Measurements from ENCODE around the gene ATG9A. TPM values are rescaled to one million over a fixed set of nuclear protein-coding genes. Genes with fewer than 3 reads are reported as not detected.
A peak's percentile ranks its signal among the peaks of the same experiment; 100 is the strongest.

The ATG9A gene
- total and polyA plus RNA-seq, 9 of the 15 experiments (the other 6 are each of a cell fraction or from before 2014, with no cell fraction given): 0.25 to 65.6 (median 23.4) TPM

DNA sequence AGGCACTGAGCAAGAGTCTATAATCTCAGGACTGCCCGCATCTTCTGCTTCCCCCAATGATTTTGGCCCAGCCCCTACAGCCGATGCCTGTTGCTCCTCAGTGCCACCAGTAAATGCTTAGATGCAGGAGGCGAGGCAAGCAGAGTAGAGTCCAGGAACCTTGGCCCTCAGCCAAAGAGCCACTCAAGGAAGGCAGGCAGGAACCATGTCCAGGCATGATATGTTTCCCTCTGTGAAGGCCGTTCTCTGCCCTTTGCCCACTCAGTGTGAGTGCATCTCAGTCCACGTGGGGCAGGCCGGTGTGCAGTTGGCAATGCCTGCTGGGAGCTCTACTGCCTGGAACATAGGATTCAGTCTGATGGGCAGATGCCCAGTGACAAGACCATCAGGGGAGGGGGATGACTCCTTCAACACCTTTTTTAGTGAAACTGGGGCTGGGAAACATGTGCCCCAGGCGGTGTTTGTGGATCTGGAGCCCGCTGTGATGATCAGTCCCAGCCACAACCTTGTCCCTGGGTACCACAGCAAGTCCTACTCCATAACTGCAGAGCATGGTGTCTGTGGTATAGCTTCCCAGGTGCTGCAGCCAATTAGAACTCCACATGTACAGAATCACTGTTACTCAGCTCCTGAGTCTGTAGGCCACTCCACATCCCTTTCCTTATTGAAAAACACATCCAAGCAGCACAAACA, 40.1 kb upstream of the ATG9A start:
- Histone ChIP-seq H3K4me3 (no peak overlapping the region), H3K4me2 (ENCODE audit: insufficient read depth, low read length) (no peak overlapping the region), H3K4me1 (replicated peaks in 1 of 2; ENCODE audit: control insufficient read depth in 2 of 2, insufficient read depth in 2 of 2, low read length in 2 of 2) (peaks cover 4 to 10% of the 10 kb centered on the region in 2 experiments; a peak in 3 of 5 replicates), H3K9ac (ENCODE audit: insufficient read depth in 1 of 2, low read depth in 2 of 2, low read length in 2 of 2) (no peak overlapping the region; a peak in 1 of 4 replicates), H3K9me3 (replicated peaks; ENCODE audit: control insufficient read depth, insufficient read depth, low read depth, low read length) (no peaks in the 10 kb centered on the region), H2AFZ (ENCODE audit: low read depth, low read length) (peak overlapping the region; percentile 19; the same call in 1 of the 2 replicates), H3K36me3 (ENCODE audit: control insufficient read depth, insufficient read depth, low read length) (no peaks in the 10 kb centered on the region), H4K20me1 (replicated peaks; ENCODE audit: control insufficient read depth, insufficient read depth, low read length) (no peaks in the 10 kb centered on the region), H3K27ac (ENCODE audit: extremely low read depth, low read depth, low read length) (no peak overlapping the region), H3K79me2 (ENCODE audit: control insufficient read depth, insufficient read depth, low read length) (no peaks in the 10 kb centered on the region), H3K9me1 (ENCODE audit: control insufficient read depth, insufficient read depth, low read length) (no peaks in the 10 kb centered on the region), H3K27me3 (ENCODE audit: control insufficient read depth in 2 of 2, insufficient read depth in 2 of 2, low read length in 2 of 2) (no peaks in the 10 kb centered on the region)
- BruUV-seq (replicated peaks): no TSS peak
- no peak for FAIRE-seq
- WGBS (ENCODE audit: insufficient coverage, low coverage, missing lambda C conversion rate): 13% methylated on average over 8 of the region's 8 CpGs
- ATAC-seq: 0 out of 3 replicates have a peak, but pooled peaks have one; percentile 19
- intact Hi-C loops (cut with micrococcal nuclease): no loop called here
- CTCF ChIA-PET (ENCODE audit: low intra/inter-chr PET ratio): no interaction called here
- no peak for DNase-seq (ENCODE audit: extremely low read depth in 1 of 4, low spot score in 3 of 4)
- TF ChIP-seq NFIC (IDR thresholded peaks at IDR 0.05): peak; percentile 81
- TF ChIP-seq CHAMP1 (IDR thresholded peaks at IDR 0.05): no peak
- in situ Hi-C loops (cut with MboI): no loop called here
- POLR2A ChIA-PET: interaction anchor here (2.1 kb wide), 1 partner anchor 8 kb away, joined by 7 read pairs; no protein-coding TSS in a partner anchor
